GM18873 (cell line): Measurements from ENCODE around the gene H6PD.
"Not testable (repeated sequence)": the region's sequence is repeated elsewhere in the genome, so short reads cannot be mapped to it uniquely, and the experiment has no call there.

Experiments
- ATAC-seq: cut with Tn5 transposase; IDR thresholded peaks from one replicate; pipeline ENCODE4 v1.9.1; 2021; ENCODE audit warnings: mild to moderate bottlenecking, moderate library complexity, moderate number of reproducible peaks; ENCODE audit not compliant: unreplicated experiment, low FRiP score

The H6PD gene

DNA sequence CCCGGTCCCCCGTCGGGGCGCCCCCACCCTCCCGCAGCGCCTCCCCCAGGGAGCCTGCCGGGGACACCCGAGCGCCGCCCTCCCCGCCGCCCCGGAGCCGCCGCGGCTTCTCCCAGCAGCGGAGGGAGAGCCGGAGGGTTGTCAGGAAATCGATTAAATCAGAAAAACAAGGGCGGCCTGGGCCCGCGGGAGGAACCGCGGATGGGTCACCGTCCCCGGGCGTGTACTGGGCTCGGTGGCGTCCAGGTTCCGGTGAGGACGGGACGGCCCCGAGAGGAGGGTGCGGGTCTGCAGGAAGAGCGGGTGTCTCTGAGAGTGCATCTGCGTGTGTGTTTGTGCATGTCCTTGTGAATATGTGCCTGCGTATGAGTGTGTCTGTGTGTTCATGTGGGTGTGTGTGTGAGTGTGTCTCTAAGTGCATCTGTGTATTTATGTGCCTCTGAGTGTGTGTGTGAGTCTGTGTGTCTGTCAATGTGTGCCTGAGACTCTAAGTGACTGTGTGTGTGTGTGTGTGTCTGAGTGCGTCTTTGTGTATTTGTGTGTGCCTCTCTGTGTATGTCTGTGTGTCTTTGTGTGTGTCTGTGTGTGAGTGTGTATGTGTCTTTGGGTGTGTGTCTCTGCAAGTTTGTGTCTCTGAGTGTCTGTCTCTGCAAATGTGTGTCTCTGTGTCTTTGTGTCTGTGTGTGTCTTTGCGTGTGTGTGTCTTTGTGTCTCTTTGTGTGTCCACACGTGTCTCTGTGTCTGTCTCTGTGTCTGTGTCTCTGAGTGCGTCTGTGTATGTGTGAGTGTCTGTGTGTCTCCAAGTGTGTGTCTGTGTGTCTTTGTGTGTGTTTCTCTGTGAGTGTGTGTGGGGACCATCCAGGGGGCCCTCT is 59.2 kb downstream of the H6PD start:
- no peak for ATAC-seq

DNA sequence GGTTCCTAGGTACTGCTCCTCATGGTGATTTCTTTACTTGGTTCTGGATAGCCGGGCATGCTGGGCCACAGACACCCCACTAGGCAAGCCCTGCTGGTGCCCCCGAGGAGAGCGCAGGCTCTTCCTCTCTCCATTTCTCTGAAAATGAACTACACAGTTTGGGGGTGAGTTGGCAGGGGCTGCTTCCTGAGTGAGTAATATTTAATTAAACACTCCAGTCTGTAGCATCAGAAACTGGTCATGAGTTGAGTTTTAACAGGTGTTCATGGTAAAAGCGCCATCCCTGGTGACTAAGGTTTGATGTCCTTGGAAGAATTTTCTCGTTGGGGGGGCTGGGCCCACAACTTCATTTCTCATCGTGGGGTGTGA is 59.8 kb downstream of the H6PD start:
- ATAC-seq = no peak

DNA sequence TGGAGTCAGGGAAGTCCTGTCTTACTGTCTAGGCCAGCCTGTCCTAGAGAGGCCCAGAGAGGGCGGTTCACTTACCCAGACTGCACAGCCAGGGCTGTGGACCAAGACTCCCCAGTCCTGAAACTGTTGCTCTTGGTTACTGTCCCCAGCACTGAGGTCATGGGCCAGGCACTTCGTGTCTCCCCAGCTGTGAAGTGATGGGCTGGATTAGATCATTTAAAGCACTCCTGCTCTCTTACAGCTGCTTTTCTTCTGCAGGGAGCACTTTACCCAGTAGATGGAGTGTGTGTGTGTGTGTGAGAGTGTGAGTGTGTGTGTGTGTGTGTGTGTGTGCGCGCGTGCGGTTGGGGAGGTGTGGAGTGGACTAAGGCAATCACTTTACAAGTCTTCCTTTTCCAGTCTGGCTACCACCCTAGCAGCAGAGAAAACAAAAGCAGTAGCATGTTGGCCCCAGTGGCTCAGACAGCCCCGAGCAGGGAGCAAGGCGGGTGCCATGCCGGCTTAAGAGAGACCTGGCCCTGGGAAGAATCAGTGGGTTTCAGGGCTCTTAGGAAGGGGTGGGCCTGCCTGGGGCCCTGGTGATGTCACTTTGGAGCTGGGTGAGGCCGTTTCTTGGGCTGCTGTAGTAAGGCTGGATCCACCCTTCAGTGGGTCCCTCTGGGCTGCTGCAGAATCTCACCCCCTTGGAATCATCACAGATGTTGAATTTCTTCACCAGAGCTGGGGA is 60.5 kb downstream of the H6PD start:
- no peak for ATAC-seq

DNA sequence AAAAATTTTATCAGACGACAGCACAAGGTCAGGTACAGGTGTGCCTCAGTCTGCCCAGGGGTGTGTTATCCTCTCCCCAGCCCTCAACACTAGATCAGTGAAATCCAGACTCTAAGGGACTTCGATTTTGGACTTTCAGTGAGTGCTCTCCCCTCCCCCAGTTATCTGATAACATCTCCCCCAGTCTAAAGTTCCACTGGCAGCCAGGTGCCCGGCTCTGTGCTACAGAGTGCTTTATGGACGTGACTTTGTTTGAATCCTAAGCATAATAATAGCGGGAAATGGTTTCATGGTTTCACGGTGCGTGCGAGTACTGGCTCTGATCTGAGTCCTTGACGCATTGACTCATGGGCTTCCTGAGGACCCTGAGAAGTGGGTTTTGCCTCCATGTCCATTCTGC is 61.3 kb downstream of the H6PD start:
- no peak for ATAC-seq

DNA sequence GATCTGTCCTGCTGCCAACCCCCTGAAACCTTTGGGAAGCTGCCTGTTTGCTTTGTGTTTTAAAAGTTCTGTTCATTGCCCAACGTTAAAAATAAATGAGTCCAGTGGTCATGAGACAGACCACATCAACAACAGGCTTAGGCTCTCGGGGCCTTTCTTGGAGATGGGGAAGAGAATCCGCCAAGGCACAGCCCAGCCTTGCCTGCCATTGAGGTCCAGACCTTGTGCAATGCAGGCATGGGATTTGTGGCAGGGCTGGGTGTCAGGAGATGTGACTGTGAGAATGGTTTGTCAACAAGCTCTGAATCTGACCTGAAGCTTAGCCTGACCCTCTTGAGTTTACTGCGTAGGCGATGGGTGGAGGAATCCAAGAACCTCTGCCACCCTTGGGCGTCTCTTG is 62.3 kb downstream of the H6PD start:
- ATAC-seq = no peak

DNA sequence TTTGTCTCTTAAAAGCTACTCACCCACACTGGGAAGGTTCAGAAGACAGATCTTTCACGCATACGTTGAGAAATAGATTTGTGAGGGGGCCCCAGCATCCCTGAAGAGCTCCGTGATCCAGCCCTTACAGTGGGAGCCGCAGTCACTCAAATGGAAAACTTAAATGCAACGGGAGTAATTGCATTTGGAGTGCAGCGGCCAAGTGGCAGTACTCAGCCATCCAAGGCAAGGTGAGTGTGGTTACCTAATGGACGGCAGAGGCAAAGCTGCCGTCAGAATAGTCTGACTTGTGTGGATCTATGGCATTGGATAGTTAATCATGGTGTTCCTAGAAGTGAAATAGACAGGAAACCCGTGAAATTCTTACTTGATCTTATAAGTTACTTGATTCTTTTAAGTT is 63.3 kb downstream of the H6PD start:
- ATAC-seq = no peak

DNA sequence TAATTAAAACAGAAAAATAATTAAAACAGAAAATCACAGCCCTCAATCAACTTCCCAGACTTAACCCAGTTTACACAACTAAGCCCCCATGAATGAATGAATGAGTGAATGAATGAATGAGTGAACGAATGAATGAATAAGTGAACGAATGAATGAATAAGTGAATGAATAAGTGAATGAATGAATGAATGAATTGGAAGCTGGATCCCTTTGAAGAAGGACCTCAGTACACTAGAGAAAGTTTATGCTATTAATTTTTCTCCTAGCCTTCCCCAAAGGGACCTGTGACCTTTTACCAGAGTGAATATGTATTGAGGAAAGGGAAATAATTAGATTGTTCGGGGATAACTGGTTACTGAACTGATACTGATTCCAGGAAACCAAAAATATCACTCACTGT is 63.7 kb downstream of the H6PD start:
- ATAC-seq = no peak

DNA sequence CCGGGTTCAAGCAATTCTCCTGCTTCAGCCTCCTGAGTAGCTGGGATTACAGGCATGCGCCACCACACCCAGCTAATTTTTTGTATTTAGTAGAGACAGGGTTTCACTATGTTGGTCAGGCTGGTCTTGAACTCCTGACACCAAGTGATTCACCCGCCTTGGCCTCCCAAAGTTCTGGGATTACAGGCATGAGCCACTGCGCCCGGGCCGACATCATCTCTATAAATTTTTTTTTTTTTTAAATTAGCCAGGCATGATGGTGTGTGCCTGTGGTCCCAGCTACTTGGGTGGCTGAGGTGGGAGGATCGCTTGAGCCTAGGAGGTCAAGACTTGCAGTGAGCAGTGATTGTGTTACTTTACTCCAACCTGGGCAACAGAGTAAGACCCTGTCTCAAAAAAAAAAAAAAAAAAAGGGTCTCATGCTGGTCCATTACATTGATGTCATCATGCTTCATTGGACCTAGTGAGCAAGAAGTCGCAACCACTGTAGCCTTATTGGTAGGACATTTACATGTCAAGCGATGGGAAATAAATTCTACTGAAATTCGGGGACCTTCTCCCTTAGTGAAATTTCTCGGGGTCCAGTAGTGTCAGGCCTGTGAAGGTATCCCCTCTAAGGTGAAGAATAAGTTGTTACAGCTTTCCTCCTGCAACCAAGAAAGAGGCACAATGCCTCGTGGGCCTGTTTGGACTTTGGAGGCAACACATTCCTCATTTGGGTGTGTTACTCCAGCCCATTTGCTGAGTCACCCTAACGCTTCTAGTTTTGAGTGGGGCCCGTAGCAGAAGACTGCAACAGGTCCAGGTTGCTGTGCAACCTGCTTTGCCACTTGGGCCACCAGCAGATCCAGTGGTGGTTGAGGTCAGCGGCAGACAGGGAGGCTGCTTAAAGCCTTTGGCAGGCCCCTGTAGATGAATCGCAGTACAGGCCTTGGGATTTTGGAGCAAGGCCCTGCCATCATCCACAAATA is 65.3 kb downstream of the H6PD start:
- ATAC-seq = not testable (repeated sequence)

DNA sequence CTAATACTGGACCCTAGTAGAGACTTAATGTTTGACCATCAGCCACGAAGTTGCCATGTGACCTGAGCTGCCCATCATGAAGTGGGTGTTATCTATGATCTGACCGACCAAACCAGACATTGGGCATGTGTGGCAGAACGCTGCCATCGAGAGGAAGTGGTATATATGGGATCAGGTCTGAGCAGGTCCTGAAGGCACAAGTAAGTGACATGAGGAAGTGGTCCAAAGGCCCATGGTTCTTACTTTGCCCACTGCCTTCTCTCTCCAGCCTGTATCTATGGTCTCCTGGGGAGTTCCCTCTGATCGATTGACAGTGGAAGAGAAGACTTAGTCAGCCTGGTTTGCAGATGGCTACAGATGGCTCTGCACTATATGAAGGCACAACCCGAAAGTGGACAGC is 66.0 kb downstream of the H6PD start:
- ATAC-seq = no peak

DNA sequence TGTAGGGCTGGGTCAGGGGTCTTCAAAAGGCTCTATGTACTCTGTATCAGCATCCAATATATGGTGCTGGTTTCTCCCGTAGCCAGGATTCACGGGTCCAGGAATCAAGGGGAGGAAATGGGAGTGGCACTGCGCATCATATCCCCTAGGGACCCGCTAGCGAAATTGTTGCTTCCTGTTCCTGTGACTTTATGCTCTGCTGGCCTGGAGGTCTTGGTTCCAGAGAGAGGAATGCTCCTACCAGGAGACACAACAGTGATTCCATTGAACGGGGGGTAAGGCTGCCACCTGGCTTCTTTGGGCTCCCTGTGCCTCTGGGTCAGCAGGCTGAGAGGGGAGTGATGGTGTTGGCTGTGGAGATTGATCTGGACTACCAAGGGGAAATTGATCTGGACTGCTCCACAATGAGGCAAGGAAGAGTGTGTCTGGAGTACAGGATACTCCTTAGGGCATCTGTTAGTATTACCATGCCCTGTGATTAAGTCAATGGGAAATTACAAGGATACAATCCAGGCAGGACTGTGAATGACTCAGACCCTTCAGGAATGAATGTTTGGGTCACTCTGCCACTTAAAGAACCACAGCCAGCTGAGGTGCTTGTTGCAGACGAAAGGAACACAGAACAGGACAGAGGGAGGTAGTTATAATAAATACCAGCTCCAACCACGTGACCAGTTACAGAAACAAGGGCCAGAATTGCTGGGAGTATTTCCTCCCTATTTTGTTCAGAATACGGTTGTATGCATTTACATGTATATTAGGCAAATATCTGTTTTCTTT is 68.4 kb downstream of the H6PD start:
- no peak for ATAC-seq

DNA sequence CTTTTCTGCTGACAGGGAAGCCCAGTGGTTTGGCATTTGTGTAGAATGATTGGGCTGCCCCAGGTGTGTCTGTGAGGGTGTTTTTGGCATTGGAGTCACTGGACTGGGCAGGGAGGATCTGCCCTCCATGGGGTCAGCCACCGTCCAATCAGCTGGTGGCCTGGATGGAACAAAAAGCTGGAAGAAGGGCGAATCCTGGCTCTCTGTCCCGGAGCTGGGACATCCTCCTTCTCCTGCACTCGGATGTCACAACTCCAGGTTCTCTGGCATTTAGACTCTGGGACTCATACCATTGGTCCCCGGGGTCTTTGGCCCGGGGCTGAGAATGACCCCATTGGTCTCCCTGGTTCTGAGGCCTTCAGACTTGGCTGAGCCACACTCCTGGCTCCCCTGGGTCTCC is 69.3 kb downstream of the H6PD start:
- ATAC-seq = no peak

DNA sequence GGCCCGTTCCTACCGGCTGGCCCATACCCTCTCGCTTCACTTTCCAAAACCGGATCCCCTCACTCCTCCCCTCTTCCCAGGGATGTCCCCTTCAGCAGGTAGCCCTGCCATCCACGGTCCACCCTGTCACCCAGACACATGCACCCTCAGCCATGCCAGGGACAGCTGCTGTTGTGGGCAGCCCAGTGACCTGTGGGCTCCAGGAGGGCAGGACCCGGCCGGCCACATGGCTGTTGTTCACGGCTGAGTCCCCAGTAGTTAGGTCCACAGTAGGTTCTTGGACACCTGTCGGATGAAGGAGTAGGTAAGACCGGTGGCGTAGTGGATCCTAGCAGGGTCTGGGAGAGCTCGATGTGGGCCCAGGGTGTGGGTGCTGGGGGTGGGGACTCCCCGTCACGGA is 70.6 kb downstream of the H6PD start:
- ATAC-seq = no peak

DNA sequence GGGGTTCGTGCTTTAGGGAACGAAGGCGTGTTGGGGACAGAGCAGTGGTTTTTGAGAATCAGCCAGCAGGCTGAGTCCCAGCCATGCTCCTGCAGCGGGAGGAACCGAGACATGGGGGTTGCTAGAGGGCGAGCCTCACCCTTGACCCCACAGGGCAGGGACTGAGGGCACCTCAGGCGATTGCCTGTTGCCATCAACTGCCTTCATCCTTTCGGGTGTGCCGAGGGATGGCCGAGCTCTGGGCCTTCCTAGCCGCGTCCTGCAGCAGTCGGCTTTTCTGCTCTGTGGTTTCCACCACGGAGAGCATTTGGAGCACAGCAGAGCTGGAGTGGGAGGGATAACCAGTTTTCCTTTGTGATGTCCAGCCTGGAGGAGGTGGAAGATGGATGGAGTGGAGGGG is 71.4 kb downstream of the H6PD start:
- ATAC-seq = no peak

DNA sequence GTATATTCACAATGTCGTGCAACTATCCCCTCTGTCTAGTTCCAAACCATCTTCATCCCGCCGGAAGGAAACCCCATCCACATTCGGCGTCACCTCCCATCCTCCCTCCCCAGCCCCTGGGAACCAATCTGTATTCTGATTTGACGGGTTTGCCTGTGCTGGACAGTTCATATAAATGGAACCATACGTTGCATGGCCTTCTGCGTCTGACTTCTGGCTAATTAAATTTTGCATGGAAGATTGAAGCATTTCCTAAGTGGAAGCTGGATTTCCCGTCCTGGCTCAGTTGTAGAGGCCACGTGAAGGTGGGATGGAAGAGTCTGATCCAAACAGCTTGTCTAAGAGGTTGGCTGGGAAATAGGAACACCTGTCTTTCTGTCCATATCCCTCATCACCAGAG is 72.7 kb downstream of the H6PD start:
- no peak for ATAC-seq

DNA sequence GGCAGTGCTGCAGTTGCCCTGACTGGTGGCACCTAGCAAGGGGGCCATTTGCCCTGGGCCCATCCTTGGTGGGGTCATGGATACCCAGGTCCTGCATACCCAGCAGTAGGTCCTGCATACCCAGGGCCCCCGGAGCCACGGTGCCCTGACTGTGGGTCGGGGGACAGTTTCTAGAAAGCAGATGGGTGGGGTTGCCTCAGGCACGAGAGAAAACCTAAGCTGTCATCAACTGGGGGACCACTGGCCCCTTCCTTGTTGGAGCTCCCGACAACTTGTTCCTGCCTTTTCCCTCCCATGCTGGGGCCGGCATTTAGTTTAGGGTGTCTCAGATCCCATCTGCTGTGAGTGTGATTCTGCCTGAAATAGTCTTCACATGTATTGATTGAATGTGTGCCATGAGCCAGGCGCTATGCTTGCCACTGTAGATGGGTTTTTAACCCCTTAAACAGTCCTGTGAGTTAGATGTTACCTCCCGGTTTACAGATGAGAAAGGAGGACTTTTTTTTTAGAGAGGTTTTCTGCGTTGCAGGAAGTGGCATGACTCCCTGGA is 73.7 kb downstream of the H6PD start:
- ATAC-seq = no peak

DNA sequence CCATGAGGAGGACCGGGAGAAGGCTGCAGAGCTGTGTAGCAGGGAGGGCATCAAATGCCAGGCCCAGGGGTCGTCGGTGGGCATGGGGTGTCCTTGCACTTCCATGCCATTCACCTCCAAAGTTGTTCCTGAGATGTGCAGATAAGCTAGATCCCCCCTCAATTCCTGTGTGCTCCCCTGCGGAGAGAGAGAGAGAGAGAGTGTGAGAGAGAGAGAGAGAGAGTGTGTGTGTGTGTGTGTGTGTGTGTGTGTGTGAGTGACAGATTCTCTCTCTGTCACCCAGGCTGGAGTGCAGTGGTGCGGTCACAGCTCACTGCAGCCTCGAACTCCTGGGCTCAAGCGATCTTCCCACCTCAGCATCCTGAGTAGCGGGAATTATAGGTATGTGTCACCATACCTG is 74.5 kb downstream of the H6PD start:
- no peak for ATAC-seq

DNA sequence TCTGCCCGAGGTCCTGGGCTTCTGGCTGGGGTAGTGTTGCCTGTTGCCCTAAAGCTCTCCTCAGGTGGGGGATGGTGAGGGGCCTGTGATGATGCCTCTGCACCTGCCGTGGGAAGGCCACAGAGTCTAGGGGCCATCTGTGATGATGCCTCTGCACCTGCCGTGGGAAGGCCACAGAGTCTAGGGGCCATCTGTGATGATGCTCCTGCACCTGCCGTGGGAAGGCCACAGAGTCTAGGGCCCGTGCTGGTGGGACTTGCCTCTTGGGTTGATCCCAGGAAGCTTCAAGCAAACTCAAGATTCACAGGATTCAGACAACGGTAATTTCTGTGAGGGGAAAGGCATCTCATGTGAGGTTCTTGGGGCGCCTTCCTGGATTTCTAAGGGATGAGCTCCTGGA is 75.4 kb downstream of the H6PD start:
- ATAC-seq = no peak

DNA sequence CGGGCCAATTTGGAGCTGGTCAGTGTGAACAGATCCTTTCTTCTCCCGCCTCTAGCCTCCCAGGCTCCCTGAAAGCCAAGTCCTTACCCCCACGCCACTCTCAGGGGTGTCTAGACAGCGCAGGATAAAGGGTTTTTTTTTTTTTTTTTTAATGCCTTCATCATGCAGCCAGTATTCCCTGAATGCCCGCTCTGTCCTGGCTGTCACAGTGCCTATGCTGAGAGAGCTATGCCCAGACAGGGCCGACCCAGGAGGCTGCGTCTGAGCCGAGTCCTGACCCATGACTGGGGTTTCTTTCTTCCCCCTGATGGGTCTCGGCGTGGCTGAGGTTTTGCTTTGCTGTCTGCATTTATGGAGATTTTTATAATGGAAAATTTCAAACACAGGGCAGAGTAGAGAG is 76.5 kb downstream of the H6PD start:
- ATAC-seq = no peak

DNA sequence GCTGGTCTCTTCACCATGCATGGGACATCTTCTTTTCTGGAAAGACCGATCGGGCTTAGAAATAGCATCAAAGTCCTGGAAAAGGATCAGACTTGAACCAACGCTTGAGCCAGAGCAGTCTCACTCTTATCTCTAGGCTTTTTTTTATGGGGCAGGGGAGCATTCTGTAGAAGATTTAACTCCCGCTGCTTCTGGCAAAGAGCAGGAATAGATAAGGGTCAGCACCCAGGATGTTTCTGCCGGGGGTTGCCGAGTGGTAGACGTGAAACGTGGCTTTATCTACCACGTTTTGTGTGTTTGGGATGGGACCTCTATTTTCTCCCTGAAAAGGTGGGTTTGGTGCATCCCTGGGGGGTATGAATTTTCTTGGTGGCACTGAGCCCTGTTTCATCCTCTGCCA is 76.9 kb downstream of the H6PD start:
- no peak for ATAC-seq

DNA sequence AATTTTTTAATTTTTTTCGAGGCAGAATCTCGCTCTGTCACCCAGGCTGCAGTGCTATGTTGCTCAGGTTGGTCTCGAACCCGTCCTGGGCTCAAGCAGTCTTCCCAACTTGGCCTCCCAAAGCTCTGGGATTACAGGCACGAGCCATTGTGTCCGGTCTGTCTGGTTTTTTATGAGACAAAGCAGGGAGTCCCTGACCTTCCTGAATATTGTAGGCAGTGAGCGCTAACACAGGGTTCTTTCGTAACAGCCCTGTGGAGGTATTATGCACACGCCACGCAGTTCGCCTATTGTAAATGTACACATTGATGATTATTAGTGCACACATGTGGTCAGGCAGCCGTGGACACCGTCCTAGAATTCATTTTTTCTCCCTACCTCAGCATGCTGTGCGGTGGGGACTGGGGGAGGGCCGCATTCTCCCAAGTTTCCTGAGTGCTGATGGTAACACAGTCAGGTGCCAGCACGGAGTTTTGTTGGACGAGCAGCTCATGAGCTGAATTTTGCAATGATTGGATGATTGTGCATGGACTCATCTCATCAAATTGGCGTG is 77.7 kb downstream of the H6PD start:
- ATAC-seq = no peak
